Cerebellar cortex (tissue), 1 donor: ENCODE measurements around the gene GALNT4.

ENCODE experiments used
- DNase-seq: peaks from one replicate; pipeline ENCODE4 v3.0.0-alpha.2; 2015; ENCODE audit warnings: low spot score

The GALNT4 gene

DNA sequence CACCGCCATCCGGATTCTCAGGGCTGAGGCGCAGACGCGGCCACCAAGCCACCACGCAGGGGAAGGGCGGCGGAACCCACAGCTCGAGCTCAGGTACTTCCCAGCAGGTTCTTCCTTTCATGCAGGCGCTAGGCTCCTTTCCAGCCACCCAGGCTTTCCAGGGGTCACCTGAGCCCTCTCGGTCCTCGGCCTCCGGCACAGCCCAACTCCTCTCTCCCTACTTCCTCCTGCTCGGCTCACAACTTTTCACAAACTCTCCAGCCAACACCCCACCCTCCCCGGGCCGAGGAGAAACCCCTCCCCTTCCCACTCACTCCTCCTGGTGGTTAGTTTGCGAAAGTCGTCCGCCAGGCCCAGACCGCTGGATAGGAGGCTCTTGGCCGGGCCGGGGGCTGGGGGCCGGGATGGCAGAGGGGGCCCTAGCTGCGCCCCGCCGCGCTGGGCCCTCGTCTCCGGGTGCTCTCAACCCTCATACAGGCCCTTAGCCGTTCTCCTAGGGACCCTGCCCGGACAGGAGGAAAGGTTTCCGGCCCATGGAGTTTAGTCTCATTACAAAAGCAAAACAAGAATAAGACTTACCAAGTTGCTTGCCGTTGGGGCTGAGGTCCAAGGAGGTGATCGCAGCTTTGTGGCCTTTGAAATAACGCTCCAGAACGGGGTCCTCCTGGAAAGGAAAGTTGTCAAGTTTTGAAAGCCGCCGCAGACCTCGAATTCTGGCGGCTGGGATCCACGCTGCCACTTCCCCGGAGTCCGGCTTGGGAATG lies at the start of gene GALNT4:
GALNT4 (minus strand) TSS at position 256 of the 764 bp plus-strand sequence; CDS start at position 9, 247 bp downstream.
- DNase-seq, result peak; percentile 79

DNA sequence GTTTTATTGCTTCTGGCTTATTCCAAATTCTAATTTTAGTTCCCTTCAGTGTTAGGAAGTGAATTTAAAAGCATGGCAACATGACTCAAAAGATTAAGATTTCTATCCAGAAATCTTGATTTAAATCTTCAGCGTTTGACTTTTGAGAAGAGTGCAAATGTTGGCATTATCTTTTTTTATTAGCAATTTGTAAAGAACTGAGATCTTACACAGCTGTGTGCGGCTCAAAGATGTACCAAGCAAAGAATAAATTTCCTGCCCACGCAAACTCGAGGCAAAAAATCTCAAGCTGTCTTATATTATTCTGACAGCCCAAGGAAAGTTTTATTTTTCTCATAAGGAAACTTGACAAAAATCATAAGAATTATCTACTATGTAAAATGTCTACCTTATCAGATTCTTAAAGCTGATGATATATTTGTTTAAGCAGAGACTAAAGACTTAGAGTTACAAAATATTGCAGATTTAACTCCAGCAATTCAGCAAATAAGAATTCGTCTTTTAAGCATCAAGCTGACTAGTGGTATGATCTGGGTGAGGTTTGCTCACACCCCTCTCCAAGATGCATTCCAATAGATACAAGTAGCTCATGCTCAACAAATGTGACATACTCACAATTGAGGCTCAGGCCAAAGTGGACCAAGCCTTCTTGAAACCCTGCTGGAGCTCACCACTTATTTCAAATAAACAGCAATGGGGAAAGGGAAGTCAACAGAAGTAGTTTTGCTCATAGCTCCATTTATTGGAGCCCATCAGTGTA lies 48.6 kb upstream of the GALNT4 start:
- DNase-seq, result no peak

DNA sequence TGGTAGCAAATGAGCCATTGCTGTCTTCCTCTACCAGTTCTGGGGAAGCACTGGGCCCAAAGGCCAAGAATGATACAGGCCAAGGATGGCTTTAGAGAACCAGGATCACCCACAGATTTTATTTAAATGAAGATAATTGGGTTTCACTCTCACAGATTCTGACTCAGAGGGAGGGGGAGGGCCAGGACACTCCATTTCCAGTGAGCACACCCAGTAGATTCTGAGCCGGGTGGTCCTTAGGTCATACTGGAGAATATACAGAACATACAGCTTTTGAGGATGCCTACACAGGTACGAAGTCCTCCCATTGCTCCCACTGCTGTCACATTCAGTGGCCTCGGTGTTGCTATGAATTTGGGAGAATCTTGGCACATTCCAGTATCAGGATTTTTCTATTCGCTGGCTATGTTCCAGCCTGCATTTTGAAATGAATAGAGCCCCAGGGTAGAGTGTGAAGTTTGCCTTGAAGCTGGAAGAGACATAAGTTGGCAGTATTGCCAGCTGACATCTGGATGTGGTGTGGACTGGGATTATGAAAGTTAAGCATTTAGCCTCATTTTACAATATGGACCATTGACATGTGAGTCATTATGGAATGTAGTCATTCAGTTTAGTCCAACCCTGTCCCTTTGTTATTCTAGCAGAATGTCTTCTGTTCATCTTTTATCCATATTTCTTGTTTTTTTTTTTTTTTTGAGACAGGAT lies 47.0 kb upstream of the GALNT4 start:
- DNase-seq, result no peak

DNA sequence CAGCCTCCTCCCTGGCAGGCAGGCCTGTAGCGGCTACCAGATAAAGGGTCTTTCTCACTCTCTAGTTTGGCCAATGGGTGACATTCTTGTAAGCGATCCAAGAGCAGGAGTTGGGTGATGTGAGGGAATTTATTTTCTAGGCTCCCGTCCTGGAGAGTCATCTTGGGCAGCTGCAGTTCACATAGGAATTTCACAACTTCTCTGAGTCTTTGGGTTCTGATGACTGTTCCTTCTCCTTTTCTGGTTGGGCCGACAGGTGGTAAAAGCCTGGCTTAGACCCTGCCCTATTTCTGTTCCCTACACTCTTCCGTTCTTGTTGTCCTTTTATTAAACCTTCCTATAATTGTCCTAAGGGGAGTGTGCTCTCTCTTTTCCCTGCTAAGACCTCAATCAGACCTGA lies 43.9 kb upstream of the GALNT4 start:
- no peak for DNase-seq

DNA sequence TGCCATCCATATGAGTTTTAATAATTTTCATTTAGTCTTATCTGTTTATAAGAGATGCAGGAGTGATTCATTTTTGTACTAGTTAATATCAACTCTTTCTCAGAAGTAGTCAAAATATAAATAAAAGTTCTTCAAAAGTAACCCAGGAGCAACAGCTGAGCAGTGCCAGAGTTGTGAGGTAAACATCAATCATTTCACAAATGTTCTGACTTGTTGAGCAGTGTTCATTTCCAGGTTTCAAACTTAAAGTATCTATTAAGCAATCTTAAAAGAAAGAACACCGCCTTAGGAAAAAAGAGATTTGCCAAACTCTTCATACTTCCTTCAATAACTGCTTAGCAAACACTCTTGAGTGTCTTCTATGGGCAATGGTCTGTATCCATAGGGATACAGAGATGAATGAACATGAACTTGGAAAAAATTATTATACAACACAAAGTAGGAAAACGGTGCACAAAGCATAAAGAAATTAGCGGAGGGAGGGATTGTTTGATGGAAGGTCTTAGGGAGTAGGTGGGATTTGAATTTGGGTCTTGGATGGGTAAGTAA lies 43.2 kb upstream of the GALNT4 start:
- no peak for DNase-seq

DNA sequence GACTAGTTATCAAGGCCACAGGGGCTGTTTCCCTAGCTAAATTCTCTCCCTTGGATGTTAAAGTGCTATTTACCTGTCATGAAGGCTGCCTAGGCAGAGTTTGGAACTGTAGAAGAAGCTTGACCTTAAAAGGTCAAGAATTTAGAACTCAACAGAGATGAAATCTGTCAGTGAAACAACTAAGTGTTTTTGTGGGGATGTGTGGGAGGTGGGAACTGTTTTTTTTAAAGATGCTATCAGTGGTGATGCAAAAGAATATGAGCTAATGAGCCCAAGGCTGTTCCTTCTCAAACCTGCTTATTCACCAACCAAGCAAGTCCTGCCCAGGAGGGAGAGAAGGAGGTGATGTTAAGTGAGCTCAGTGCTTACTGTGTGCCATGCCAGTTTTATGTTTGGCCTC lies 42.0 kb upstream of the GALNT4 start:
- no peak for DNase-seq

DNA sequence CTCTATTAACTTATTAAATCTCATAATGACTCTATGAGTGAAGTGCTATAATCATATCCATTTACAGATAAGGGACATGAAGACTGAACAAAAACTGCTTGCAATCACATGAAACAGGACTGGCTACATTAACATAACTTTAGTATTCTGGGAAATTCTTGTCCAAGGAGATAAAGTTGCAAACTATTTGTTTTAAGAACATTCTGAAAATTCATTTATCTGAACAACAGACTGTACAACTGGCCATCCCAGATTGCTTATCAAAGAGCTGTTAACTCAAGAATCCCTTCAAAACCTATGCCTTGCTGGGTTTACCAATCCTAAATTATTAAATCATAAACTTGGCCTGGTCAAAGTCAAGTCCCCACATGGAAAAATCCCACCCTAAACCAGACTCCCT lies 40.4 kb upstream of the GALNT4 start:
- no peak for DNase-seq

DNA sequence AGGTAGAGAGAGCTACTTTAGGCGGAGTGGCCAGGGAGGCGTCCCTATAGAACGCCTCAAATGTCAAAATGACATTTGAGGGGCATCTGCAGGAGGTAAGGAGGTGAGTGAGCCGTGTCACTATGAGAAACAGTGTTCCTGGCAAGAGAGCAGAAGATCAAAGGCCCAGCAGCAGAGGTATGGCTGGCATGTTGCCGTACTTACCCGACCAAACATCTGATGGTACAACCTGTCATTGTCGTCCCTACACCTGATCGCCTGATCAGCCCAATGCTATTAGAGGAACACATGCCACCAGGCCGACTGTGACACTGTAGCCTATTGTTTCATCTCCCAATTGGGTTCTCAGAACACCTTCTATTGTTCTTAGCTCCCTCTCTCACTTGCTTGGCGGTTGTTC lies 35.2 kb upstream of the GALNT4 start:
- DNase-seq, result no peak

DNA sequence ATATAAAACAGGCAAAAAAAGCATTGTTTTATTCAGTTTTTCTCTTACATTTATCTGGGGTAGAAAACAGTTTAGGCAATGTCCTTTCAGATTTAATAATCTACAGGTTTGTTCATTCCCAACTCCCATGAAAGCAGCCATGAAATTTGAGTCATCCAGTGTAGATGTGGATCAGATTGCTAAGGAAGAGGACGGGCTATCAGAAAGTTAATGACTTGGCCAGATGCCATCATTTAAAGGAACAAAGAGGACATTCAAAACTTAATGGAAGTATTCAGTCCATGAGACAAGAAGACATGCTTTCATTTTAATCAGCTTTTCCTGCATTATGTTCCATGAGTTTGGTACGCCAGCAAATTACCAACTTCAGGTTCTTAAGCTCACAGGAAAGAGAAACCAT lies 32.4 kb upstream of the GALNT4 start:
- no peak for DNase-seq

DNA sequence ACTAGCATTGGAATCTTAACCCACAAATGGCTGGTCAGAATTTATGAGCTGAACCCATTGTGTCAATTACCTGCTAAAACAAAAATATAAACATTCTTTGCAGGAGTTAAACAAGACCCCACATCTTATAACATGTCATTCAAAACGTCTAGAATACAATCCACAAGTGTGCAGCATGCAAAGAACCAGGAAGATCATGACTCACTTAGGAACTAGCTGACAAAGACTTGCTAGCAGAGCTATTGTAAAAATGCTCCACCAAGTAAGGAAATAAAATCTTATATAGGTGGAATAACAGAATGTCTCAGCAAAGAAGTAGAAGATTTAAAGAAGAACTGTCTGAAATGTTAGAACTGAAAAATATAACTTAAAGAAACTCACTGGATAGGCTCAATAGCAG lies 27.8 kb upstream of the GALNT4 start:
- no peak for DNase-seq

DNA sequence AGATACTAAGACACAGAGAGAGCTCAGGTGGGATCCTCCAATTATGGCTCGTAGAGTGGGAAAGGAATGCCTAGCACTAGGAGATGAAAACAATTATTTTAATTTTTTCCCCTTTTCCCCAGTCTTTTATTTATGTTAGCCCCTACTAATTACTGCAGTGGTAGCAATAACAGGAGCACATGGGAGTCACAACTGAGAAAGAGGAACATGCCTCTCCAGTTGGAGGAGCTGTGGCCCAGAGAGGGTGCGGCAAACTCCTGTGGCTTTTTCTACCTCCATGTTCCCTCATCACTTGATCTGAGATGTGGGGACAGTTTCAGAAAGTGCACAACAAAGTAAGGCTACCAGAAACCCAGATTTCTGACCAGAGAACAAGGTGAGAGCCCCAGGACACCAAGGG lies 27.2 kb upstream of the GALNT4 start:
- DNase-seq, result no peak

DNA sequence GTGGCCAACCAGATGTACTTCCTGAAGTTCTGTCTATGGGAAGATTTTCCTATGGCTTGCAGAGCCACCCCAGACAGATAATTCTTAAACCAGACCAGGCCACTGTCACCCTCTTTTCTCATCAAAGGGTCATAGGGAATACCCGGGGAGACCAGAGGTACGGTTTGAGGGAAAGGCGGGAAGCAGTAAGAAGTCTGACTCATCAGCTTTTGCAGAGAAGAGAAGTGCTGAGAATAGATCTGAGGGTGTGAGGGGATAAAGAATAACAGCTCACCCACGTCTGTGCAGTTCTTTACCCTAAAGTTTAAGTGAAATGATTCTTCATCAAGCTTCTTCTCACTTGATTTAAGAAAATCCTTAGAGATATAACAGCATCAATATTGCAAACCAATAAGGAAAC lies 22.5 kb upstream of the GALNT4 start:
- no peak for DNase-seq

DNA sequence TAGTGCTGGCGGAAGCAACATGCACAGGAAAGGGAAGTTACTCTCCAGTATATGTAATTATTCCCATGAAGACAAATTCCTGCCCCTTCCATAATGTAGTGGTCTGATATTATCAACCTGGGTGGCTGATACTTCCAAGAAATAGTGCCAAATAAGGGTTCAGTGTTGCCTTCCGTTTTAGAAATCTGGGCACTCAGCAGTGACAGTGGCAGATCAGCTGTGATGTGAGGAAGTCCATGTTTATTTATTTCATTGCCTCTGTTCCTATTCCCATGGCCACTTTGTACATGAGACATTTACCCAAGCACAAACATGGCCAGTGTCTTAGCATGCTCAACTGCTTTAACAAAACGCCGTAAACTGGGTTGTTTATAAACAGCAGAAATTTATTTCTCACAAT lies 21.6 kb upstream of the GALNT4 start:
- no peak for DNase-seq

DNA sequence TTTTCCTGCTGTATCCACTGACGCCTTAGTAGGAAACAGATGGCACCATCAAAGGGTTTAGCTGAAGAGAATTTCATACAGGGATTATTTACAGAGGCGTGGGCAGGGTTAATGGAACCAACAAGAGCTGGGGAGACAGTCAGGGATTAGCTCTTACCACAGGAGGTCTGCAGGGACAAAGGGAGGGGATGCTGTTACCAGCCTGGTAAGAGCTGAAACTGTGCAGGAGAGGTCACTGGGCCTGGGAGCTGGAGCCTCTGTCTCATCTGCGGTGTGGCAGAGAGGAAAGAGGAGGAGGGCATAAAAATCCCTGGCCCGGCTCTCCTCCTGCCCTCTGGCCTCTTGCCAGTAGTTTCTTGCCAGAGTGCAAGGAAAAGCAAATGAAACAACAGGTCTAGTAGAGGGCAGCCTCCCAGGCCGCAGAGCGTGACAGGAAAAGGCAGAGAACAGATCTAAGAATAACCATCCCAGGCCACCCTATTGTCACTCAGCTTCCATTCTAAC lies 20.1 kb upstream of the GALNT4 start:
- DNase-seq, result peak; percentile 91

DNA sequence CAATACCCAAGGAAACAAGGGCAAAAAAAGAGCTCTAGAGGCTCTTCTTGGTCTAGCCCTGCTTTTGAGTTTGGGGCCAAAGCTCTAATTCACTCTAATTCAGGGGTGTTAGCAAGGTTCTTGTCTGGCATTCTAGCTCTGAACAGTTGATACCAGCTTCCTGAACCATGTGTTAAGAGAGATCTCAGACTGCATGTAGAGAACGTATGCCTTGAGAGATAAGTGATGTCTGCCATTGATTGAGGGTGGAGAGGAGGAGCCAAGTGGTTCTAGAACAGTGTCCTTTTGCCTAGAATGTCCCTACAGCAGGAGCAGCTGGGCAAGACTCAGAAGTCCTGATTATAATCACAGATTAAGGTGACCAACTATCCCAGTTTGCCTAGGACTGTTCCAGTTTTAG lies 19.4 kb upstream of the GALNT4 start:
- no peak for DNase-seq

DNA sequence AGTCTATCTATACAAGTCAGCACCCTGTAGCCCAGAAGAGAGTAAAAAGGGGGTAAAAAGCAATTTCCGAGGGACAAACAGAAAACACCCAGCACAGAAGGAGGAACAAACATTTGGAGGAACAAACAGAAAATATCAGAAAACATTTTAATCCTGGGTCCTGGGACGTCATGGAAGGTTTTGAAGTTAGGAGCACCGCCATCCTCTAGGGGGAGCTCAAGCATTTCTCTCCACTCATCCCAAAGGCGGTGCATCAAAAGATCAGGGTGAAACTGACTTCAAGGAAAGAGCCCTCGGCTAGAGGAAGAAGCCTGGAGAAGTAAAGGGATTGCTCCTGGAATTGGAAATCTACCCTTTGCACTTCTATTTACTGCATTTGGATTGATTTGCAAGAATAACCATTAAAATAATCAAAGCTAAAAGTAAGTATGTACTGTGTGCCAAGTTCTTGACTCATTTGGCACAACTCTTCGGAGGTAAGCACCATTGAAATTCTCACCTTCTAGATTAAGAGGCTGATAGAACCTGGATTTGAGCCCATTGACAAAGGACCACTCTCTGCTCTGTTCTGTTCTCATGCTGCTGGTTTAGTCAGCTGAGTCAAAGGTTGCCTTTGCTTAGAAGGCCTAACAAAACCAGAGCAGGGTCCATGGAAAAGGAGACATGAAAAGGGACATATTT lies 18.5 kb upstream of the GALNT4 start:
- peak; percentile 79 for DNase-seq

DNA sequence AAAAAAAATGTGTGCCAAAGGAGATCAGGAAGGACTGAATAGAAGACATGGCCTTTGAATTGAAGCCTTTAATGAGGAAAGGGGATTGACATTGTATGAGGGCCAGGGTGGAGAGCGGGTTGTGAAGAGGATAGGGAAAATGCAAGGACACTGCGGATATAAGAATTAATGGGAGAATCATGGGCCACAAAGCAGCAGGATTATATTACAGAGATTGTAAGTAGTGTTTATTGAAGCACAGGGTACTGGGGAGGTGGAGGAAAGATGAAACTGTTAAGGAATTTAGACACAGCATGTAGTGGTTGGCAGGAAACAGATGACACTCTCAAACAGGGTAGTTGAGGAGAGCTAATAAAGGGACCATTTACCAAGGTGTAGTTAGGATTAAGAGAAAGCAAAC lies 17.6 kb upstream of the GALNT4 start:
- DNase-seq, result no peak

DNA sequence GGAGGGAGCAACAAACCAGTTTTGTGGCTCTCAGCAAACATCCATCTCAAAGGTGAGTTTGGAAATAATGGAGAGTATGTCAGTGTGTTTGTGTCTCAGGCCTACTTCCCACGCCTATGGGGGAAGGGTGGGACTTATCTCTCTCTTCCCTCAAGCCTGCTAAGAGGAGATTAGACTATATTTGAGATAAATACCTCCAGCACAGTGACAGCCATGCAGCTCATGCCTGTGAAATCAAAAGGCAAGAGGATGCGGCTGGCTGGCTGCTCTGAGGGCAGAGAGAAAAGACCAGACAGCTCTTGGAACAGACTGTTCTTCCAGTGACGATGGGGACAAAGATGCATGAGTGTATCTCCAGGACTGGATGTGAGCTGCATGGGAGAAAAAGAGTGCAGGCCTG lies 16.0 kb upstream of the GALNT4 start:
- no peak for DNase-seq

DNA sequence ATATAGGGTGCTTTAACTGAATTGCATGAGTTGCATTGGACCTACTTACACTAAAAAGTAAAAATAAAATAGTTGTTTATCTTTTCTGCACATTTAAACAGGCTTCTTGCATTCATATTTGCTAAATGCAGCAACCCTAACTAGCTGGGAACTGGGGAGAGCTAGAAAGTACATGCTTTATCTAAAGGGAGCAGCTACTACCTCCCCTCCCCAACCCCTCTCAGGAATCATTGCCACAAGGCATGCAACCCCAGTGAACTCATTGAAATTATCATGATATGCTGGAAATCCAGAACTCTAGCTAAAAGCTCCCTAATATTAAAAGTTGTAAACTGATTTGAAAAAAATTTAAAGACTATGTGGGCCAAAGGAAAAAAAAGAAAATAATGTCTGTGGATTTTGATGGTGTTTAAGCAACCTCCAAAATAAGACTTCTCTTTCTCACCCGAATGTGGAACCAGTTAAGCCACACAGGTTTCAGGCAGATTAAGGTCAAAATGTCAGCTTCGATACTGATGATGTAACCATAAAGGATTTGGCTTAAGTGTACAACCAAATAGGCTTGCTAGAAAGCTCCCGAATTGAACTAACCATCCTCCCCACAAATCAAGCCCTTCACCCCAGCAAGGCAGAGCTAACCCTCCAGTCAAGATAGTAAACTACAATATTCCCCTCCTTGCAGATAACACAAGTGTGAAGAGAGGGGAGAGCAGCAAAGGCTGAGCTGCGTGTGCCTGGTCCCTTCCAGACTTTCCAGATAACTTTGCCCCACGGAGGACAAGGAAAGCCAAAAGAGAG lies 15.0 kb upstream of the GALNT4 start:
- no peak for DNase-seq

DNA sequence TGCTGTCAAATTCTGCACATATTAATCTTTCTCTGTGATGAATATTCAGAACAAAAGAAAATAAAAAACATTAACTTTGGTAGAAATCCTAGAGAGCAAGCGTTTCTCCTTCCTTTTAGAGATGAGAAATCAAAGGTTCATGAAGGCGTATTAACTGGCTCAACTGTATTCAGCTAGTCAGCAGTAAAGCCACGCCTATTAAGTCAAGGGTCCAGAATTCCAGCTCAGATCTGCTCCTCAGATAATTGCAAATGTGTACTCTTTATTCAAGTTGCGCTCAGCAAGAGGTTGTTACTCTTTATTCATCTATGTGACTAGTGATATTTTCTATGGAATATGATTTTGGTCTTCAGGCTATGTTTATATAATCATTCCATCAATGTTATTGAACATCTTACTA lies 14.3 kb upstream of the GALNT4 start:
- DNase-seq, result no peak

DNA sequence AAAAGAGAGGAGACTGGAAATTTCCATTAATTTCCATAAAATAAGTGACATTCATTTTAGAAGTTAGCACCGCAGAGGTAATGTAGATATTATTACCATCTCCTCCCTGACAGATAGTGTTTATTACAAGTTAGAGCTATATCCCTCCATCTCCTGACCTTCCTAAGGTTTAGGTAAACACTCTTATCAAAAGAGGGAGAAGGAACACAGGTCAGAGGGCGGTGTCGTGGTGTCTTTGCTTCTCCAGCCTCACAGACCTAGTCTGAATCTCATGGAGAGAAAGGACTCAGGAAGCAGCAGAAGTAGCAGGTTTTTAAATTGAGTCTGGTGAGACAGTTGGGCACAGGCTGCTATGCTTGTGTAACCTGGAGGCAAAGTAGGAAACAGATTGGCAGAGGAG lies 12.8 kb upstream of the GALNT4 start:
- no peak for DNase-seq
